ENCODE results near the gene FCGBP.
"Not testable (repeated sequence)": the region's sequence is repeated elsewhere in the genome, so short reads cannot be mapped to it uniquely, and the experiment has no call there.

DNA sequence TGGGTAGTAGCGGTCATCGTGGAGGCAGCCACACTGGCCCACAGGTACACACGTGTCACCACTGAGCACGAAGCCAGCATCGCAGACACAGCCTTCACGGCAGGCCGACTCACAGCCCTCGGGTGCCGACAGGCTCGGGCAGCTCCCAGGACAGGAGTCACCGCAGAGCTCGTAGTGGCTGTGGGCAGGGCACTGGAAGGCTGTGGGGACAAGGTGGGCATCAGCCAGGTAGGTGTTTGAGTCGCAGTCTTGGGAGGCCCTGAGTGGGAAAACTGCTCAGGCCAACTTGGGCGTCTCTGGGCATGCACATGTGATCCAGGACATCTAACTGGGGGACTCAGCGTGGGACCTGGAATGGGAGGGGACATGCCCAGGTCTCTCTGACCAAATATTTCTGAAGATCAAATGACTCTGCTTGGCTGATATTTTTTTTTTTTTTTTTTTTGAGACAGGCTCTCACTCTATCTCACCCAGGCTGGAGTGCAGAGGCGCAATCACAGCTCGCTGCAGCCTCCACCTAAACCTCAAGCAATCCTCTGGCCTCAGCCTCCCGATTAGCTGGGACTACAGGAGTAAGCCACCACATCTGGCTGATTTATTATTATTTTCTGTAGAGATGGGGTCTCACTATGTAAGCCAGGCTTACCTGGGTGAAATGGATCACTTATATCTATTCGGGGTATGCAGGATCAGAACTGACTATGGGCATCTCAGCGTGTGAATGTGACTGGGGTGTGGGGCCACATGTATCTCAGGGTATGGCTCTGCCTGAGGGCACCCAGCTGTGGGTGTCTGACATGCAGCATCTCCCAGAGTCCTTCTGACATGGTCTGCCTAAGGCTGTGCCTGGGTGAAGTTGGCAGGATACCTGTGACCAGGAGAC lies 44.3 kb downstream of the FCGBP start:
- TF ChIP-seq, protein P1, sequence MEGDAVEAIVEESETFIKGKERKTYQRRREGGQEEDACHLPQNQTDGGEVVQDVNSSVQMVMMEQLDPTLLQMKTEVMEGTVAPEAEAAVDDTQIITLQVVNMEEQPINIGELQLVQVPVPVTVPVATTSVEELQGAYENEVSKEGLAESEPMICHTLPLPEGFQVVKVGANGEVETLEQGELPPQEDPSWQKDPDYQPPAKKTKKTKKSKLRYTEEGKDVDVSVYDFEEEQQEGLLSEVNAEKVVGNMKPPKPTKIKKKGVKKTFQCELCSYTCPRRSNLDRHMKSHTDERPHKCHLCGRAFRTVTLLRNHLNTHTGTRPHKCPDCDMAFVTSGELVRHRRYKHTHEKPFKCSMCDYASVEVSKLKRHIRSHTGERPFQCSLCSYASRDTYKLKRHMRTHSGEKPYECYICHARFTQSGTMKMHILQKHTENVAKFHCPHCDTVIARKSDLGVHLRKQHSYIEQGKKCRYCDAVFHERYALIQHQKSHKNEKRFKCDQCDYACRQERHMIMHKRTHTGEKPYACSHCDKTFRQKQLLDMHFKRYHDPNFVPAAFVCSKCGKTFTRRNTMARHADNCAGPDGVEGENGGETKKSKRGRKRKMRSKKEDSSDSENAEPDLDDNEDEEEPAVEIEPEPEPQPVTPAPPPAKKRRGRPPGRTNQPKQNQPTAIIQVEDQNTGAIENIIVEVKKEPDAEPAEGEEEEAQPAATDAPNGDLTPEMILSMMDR (conservative IDR thresholded peaks at IDR 0.05 in 1 of 2, IDR thresholded peaks at IDR 0.05 in 1 of 2; ENCODE audit: extremely low read depth in 1 of 2, insufficient read depth in 1 of 2, low read depth in 1 of 2, low read length in 2 of 2): not testable (repeated sequence)
- TF ChIP-seq EZH2 (IDR thresholded peaks at IDR 0.05; ENCODE audit: borderline replicate concordance, low read length): not testable (repeated sequence)
